ENCODE data around the gene GDPD4.

Gene GDPD4

GRCh38 chr11:77316733-77317342 is 15.4 kb upstream of the GDPD4 start:
- H3K4me3 ChIP-seq (replicated peaks in 1 of 2; ENCODE audit: low read depth in 2 of 2, low read length in 2 of 2) = no peak overlapping the region
- no peak for DNase-seq (ENCODE audit: low read depth in 2 of 2)
- TF ChIP-seq, protein P1, sequence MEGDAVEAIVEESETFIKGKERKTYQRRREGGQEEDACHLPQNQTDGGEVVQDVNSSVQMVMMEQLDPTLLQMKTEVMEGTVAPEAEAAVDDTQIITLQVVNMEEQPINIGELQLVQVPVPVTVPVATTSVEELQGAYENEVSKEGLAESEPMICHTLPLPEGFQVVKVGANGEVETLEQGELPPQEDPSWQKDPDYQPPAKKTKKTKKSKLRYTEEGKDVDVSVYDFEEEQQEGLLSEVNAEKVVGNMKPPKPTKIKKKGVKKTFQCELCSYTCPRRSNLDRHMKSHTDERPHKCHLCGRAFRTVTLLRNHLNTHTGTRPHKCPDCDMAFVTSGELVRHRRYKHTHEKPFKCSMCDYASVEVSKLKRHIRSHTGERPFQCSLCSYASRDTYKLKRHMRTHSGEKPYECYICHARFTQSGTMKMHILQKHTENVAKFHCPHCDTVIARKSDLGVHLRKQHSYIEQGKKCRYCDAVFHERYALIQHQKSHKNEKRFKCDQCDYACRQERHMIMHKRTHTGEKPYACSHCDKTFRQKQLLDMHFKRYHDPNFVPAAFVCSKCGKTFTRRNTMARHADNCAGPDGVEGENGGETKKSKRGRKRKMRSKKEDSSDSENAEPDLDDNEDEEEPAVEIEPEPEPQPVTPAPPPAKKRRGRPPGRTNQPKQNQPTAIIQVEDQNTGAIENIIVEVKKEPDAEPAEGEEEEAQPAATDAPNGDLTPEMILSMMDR (IDR thresholded peaks at IDR 0.05; ENCODE audit: low read depth, low read length) = no peak

GRCh38 chr11:77312107-77312506 is 10.6 kb upstream of the GDPD4 start:
- H3K4me3 ChIP-seq (replicated peaks in 1 of 2; ENCODE audit: low read depth in 2 of 2, low read length in 2 of 2) = no peak overlapping the region
- no peak for DNase-seq (ENCODE audit: low read depth in 2 of 2)
- TF ChIP-seq, protein P1 (IDR thresholded peaks at IDR 0.05; ENCODE audit: low read depth, low read length) = no peak

- TF ChIP-seq, protein P1 (IDR thresholded peaks at IDR 0.05; ENCODE audit: low read depth, low read length) = no peak
- no peak overlapping the region for H3K4me3 ChIP-seq (replicated peaks in 1 of 2; ENCODE audit: low read depth in 2 of 2, low read length in 2 of 2)
- no peak for DNase-seq (ENCODE audit: low read depth in 2 of 2)
Observed at GRCh38 chr11:77311701-77312100, 10.2 kb upstream of the GDPD4 start.

- TF ChIP-seq, protein P1 (IDR thresholded peaks at IDR 0.05; ENCODE audit: low read depth, low read length) = no peak
- no peak for DNase-seq (ENCODE audit: low read depth in 2 of 2)
Observed at GRCh38 chr11:77310721-77311120, 9.2 kb upstream of the GDPD4 start.

DNA sequence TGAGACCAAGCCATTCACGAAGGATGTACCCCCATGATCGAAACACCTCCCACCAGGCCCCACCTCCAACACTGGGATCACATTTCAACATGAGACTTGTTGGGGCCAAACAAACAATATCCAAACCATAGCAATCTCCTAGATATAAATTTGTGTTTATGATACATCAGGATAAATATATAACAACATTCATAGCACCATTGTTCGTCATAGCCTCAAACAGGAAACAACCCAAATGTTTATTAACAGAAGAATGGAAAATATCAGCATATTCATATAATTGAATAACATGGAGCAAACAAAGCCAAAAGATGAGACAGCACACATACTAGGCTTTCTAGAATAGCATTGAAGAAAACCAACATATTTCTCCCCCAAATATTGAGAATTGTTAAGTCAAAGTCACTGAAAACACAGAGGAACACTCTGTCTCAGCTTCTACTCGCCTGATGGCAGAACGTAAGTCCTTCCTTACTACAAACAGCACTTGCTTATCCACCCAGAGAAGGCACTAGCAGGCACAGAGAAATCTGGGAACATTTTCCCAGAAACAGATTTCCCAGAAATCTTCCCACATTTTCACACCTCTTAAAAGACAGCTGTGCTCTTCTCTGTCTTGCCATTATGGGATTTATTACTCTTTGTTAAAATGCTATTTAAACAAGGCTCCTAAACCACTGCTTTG is 8.1 kb upstream of the GDPD4 start:
- no peak overlapping the region for H3K4me3 ChIP-seq (replicated peaks in 1 of 2; ENCODE audit: low read depth in 2 of 2, low read length in 2 of 2)
- TF ChIP-seq, protein P1 (IDR thresholded peaks at IDR 0.05; ENCODE audit: low read depth, low read length) = no peak
- peak in 1 of 2 donors; percentile 49 for DNase-seq (ENCODE audit: low read depth in 2 of 2)

More at GRCh38 chr11:77310721-77311120, 9.2 kb upstream of the GDPD4 start:
- no peak overlapping the region for H3K4me3 ChIP-seq (replicated peaks in 1 of 2; ENCODE audit: low read depth in 2 of 2, low read length in 2 of 2)

GRCh38 chr11:77308838-77309237 is 7.4 kb upstream of the GDPD4 start:
- no peak overlapping the region for H3K4me3 ChIP-seq (replicated peaks in 1 of 2; ENCODE audit: low read depth in 2 of 2, low read length in 2 of 2)
- TF ChIP-seq, protein P1 (IDR thresholded peaks at IDR 0.05; ENCODE audit: low read depth, low read length) = no peak
- DNase-seq (ENCODE audit: low read depth in 2 of 2) = no peak
